HG03439 (cell line): Measurements from ENCODE around the gene CDH4.

Source experiments
- ATAC-seq: cut with Tn5 transposase; IDR thresholded peaks from one replicate; pipeline ENCODE4 v1.9.1; 2021; ENCODE audit warnings: mild to moderate bottlenecking, moderate library complexity; ENCODE audit not compliant: unreplicated experiment

The CDH4 gene

DNA sequence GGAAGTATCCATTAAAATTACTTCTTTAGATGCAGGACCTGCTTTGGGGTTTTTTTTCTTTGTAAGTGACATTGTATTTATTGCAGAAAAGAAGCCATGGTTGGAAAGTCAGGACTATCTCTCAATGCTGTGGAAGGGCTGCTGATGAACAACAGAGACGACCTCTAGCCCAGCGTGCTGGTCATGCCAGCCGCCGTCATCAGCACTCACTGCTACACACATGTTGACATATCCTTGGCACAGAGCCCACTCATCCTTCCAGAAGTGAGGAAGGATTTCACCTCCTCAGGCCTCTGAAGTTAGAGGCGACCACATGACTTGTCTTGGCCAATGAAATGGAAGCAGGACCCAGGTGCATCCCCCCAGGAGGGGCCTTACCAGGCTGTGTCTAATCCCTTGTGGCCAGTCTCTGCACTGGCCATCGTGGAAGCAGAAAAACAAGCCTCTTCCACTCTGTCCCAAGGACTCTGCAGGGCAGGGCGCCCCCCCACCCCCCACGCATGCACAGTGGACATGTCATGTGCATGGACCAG, 470.2 kb downstream of the CDH4 start:
- no peak for ATAC-seq

DNA sequence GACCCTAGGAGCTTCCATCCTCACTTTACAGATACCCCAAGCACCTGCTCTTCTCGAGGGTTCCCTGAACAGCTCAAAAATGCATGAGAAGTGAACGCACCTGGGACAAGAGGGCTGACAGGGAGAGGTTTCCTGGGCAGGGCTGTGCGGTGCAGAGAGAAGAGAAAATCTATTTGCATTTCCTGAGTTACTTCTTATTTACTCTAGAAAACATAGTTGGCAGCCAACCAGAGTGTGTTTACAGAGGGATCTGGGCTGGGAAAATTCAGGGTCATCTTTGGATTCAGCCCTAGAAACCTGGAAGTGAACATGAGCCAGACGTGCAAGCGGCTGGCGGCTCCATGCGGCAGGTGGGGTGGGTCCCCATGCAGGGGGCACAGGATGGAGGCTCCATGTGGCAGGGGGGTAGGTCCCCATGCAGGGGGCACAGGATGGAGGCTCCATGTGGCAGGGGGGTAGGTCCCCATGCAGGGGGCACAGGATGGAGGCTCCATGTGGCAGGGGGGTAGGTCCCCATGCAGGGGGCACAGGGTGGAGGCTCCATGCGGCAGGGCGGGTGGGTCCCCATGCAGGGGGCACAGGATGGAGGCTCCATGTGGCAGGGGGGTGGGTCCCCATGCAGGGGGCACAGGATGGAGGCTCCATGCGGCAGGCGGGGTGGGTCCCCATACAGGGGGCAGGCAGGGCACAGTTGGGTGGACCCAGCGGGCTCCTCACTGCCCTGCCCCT, 471.6 kb downstream of the CDH4 start:
- ATAC-seq: no peak

- no peak for ATAC-seq
These were observed 472.3 kb downstream of the CDH4 start for GRCh38 chr20:61724376-61724775.

DNA sequence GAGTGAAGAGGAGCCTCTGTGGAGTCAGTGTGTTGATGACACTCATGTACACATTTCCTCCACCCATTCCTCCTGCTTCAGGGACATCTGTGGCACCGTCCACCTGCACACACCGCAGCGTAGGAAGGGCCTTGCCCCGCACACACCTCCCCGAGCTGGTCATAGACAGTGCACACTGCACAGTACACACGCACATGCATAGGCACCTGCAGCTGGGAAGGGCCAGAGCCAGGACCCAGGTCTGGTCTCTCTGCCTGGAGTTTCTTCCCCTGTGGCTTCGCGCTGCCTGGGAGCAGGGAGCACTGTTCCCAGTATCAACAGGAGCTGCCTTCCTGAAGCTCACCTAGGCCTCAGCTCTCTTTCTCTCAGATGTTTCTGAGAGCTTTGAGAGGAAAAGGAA, 473.1 kb downstream of the CDH4 start:
- no peak for ATAC-seq

DNA sequence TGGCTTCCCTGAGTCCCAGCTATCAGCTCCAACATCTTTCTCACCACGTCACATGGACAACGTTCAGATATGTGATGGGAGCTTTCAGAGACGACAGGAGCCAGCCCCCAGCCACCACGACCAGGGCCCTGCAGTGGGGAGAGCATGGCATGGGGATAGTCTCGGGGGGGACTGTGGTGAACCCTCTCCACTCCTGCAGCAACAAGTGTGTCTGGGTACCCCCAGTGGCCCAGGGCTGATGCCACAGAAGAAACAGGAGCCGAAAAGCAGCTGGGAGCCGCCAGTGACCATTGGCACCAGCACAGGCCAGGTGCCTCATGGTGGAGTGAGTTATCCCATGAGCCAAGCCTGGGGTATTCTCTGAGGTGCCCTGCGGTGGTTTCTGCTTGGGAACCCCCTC, 473.9 kb downstream of the CDH4 start:
- no peak for ATAC-seq

DNA sequence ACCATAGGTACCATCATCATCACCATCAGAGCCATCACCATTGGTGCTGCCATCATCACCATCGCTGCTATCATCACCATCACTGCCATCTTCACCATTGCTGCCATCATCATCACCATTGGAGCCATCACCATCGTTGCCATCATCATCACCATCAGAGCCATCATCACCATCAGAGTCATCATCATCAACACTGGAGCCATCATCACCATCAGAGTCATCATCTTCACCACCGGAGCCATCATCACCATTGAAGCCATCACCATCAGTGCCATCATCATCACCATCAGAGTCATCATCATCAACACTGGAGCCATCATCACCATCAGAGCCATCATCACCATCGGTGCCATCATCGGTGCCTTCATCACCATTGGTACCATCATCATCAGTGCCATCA, 474.9 kb downstream of the CDH4 start:
- ATAC-seq: no peak

GRCh38 chr20:61727761-61728160, 475.7 kb downstream of the CDH4 start:
- no peak for ATAC-seq

- no peak for ATAC-seq
These were observed 476.3 kb downstream of the CDH4 start for GRCh38 chr20:61728326-61728725.

GRCh38 chr20:61728786-61729770, 477.0 kb downstream of the CDH4 start:
- ATAC-seq: no peak

- ATAC-seq: no peak
These were observed 478.7 kb downstream of the CDH4 start for GRCh38 chr20:61730631-61731362.

DNA sequence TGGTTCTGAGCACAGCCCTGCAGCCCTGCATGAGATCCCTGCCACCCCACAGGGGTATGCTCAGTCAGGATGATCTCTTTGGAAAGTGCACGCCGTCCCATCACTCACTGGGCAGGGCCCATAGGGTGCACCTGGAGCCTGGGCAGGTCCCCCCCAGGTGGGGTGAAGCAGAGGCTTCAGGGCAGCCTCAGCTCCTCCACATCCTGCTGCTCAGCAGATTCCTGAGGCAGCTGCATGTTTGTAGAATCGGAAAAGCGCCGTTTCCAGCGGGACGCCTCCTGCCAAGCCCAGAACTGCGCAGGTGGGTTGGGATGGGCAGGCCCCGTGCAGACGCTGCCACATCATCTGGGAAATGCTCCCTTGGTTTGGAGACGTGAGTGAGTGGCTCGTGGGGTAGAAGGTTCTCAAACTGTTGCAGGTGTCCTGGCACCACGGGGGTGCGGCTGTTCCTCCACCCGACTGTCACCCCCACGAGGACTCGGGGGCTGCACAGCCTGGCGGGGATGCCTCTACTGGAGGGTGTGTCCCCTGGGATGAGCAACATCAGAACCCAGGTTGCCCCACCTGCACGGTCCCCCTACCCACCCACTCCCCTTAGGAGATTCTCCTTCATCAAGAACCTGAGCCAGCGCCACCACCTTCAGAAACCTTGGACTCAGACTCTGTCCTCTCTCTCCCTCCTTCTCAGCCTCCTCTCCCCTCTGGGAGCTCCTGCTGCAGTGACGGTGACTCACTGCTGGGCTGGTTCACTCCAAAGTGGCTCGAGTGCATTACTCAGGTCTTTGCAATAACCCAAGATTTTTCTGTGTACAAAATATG, 479.5 kb downstream of the CDH4 start:
- ATAC-seq: no peak

GRCh38 chr20:61732511-61733210, 480.6 kb downstream of the CDH4 start:
- no peak for ATAC-seq

DNA sequence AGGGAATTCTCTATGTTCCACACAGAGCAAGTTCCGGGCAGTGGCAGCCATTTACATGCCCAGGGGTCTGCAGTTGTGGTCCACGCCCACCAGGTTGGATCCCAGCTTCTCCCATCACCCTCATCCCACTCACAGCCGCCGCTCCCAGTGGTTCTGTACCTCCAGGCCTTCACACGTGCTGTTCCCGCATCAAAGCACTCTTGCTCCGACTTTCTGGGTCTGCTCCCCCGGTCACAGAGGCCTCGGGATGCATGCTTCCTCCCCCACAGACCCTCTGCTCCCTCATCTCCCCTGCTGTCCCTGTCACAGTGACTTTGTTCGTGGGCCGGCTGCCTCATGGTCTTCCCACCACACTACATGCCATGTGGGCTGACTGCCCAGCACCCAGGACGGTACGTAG, 481.2 kb downstream of the CDH4 start:
- ATAC-seq: no peak

GRCh38 chr20:61733891-61734732, 482.1 kb downstream of the CDH4 start:
- ATAC-seq: no peak

GRCh38 chr20:61734733-61735502, 482.9 kb downstream of the CDH4 start:
- ATAC-seq: no peak

GRCh38 chr20:61735503-61735785, 483.4 kb downstream of the CDH4 start:
- ATAC-seq: no peak

- ATAC-seq: no peak
These were observed 484.1 kb downstream of the CDH4 start for GRCh38 chr20:61736001-61736635.
